Activated CD8-positive, alpha-beta memory T cell treated with anti-CD3 and anti-CD28 coated beads, Interleukin-2, amount 50 U/mL, for 24 hours (primary cell): ENCODE measurements around the gene ASB7.

ENCODE experiments used
- DNase-seq: peaks from one replicate; pipeline ENCODE4 v3.0.0-alpha.2; 2020; ENCODE audit errors: extremely low read depth

The ASB7 gene

GRCh38 chr15:100686021-100686724 lies 83.8 kb downstream of the ASB7 start:
- DNase-seq: no peak

DNA sequence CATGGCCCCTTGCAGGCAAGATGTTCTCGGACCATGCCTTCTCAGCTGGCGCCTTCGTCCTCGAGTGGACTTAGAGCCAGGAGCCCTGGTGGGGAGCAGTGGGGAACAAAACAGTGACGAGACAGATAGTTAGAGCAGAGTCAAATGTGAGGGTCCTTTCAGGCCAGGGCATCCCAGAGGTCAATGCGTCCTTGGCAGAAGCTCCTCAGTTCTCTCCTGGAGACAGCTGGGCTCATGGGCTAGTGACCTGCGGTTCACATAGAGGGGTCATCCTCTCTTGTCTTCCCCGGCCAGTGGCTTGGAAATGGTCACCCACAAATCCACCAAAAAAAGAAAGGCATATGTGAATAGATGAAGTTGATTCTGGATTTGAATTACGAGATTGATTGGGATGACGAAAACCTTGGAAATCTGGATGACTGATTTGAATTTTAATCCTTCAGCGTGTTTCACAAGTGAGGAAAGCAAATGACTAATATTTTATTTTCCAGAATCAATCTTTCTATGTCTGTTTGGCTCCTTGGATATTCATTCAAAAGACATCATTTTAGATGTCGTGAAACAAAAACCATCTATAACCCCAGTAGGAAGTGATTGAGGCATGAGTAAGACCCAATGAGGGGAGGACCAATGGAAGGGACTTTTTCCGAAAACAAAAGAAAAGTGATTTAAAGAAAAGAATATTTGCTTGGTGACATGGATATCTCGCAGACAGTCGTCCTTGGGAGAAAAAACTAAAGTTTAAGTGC lies 84.5 kb downstream of the ASB7 start:
- no peak for DNase-seq

DNA sequence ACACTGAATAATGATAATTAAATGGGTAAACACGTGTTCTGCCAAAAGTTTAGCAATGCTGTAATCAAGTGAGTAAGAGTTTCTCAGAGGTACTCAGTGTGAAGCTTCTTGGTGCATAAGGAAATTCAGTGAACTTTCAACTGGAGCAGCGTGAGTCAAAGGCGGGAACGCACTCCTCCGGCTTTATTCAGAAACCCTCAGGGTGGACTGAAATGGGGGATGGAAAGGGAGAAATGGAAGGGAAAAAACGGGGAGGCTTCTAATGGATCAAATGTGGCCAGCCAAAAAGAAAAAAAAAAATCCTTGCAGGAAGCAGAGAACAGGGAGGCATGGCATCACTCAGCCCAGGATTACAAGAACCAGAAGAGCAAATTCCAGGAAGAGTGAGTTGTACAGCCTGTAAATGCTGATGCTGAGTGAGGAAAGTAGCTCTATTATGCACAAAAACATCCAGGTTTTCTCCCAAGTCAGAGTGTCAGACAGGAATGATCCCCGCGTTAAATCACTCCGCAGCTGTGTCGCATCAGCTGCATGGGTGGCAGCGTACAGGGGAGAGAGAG lies 85.3 kb downstream of the ASB7 start:
- DNase-seq: no peak

- no peak for DNase-seq
These were observed 86.2 kb downstream of the ASB7 start for GRCh38 chr15:100688549-100689120.

GRCh38 chr15:100689131-100689899 lies 86.9 kb downstream of the ASB7 start:
- DNase-seq: no peak

- no peak for DNase-seq
These were observed 87.8 kb downstream of the ASB7 start for GRCh38 chr15:100690032-100690794.

DNA sequence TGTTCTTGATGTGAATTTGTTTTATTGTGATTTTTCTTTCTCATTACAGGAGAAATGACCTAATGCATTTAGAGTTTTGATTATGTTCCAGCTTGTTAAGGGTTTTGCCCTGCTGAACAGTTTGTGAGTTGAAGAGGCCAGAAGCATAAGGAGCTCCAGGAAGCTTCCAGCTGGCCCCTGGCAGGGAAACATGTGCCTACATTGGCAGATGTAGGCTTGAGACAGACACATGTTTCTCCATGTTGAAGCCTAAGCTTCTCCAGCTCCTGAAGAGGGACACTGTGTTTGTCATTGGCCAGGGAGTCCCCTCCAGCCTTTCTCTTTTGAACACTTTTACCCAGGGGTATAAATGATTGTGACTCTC lies 88.4 kb downstream of the ASB7 start:
- DNase-seq: no peak

DNA sequence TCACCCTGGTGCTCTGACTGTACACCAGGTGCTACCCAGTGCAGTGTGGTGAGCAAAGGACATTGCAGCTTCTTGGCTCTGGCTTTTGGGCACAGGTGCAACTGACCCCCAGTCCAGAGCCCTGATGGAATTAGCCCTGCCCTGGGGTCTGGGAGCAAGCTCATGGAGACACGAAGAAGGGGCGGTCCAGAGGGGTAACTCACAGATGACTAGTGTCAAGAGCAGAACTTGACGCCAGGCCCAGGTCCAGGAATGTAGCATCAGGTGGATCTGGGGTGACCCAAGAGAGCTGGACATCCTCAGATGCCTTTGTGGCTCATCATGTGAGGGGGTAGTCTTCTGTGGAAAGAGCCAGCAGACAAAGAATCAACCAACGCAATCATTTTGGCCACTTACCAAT lies 88.9 kb downstream of the ASB7 start:
- no peak for DNase-seq

DNA sequence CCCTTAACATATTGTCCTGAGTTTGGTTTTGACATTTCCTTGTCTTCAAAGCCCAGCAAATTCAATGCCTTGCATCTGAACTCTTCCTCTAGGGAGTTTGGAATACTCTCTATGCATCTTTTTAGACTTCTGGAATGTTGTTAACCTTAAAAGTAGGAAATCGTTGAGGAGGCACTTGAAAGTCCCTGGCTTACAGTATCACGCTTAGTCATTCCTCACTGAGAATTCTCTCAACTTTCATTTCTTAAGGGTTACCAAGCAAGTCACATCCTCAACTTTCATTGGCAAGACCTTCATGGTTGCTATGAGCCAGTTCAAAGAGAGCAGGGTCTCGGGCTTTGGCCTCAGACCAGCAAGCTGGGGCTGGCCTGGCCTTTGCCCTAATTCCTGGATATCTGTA lies 89.9 kb downstream of the ASB7 start:
- no peak for DNase-seq

- DNase-seq: no peak
These were observed 90.3 kb downstream of the ASB7 start for GRCh38 chr15:100692671-100693070.

- DNase-seq: no peak
These were observed 91.1 kb downstream of the ASB7 start for GRCh38 chr15:100693451-100693850.

DNA sequence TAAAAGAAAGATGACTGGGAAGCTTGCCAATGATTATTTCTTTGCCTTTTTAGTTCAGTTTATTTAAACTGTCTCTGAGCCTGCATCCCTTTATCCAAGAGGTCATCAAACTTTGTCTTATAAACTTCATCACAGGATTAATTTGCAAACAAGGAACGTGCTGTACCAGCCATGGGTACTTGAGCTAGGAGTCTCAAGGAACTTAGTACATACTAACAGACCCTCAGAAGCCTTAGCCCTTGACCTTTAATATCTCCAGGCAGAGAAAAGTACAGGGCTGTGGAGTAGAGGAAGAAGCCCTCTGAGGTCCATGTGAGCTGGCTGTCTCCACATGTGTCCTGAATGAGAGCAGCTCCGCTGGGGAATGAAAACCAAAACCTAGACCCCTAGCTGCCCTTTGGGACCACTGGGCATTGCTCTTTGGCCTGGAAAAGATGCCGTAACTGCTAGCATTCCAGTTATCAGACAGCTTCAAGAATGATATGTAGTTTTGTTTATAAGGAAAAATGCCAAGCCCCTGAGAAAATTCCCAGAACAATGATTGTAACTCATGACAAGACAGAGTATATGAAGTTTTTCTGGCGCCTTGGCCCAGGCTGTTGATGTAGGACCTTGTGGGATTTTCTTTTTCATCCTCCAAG lies 92.1 kb downstream of the ASB7 start:
- no peak for DNase-seq

DNA sequence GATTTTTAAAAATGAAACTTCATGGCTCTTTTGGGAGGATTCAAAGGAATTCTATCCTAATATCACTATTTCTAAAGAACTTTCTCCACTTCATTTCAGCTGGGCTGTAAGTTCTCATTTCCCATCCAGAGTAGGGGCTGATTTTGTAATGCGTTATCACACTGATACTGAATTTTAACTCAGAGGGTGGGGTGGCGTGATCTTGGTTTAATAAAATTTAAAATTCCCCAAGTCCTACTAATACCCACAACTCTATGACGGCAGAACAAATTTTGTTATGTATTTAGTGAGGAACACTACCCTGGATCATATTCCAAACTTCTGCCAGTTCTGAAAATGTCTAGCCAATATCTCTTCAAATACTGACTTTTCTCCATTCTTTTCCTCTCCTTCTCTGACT lies 92.7 kb downstream of the ASB7 start:
- no peak for DNase-seq

DNA sequence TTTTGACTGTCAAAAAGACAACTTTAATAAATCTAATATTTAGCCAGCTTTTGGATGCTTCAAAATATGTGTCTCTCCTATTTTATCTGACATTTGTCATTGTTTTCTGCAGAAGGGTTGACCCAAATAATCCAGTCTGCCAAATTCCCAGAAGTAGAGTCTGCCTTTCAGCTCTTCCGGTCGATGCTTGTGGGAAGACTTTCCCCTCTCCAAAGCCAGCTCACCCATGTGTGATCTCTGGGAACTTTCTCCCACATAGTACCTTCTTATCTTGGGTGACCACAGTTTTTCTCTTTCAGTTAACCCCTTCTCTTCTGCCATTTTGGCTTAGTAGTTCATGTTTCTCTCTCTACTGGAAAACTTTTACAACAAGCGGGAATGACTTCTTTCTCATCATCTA lies 94.1 kb downstream of the ASB7 start:
- no peak for DNase-seq
